ENCODE results near the gene ADAMTSL1.

GRCh38 chr9:18748251-18748701 lies 274.3 kb downstream of the ADAMTSL1 start:
- TF ChIP-seq POLR2A (IDR thresholded peaks at IDR 0.05) (no peak), CTCF (IDR thresholded peaks at IDR 0.05) (no peak), EP300 (IDR thresholded peaks at IDR 0.05) (no peak), POLR2AphosphoS5 (IDR thresholded peaks at IDR 0.05) (peak in 2 of 3 donors; percentile 43 to 44)

Data from stomach (tissue), 4 donors.